HG03045 (cell line): Measurements from ENCODE around the gene PRPH.

Experiments used
- ATAC-seq: cut with Tn5 transposase; IDR thresholded peaks from one replicate; pipeline ENCODE4 v1.9.1; 2021; ENCODE audit warnings: mild to moderate bottlenecking, moderate library complexity; ENCODE audit not compliant: unreplicated experiment

Gene PRPH

DNA sequence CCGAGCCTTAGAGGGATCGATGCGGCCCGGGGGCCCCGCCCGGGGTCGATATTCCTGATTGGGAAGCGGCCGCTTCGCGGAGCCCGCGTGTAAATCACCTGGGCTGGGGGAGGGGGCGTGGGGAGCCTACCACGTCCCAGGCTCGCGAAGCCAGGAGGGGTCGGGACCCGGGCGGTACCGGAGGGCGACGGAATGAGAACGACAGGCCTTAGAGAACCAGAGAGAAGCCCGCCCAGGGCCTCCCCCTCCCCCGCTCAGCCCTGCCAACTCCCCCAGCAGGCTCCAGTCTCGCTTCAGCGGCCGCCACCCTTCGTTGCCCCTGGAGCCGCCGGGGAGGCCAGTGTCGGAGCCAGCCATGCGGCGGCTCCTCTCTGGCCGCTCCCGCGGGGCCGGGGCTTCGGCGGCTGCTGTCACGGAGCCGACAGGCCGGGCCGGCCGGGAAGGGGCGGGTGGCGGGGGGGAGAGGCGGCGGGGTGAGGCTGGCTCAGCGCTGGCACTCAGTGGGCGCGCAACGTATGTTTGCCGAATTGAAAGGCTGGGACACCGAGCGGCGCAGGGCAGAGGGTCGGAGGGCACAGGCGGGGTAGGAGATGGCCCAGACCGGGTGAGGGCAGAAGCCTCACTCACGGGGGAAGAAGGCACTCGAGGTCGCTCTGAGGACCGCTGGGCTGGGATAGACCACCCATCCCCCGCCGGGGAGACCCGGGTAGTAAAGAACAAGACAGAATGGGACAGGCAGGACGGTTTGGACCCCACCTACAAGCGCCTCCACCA is 50.3 kb downstream of the PRPH start:
- no peak for ATAC-seq

DNA sequence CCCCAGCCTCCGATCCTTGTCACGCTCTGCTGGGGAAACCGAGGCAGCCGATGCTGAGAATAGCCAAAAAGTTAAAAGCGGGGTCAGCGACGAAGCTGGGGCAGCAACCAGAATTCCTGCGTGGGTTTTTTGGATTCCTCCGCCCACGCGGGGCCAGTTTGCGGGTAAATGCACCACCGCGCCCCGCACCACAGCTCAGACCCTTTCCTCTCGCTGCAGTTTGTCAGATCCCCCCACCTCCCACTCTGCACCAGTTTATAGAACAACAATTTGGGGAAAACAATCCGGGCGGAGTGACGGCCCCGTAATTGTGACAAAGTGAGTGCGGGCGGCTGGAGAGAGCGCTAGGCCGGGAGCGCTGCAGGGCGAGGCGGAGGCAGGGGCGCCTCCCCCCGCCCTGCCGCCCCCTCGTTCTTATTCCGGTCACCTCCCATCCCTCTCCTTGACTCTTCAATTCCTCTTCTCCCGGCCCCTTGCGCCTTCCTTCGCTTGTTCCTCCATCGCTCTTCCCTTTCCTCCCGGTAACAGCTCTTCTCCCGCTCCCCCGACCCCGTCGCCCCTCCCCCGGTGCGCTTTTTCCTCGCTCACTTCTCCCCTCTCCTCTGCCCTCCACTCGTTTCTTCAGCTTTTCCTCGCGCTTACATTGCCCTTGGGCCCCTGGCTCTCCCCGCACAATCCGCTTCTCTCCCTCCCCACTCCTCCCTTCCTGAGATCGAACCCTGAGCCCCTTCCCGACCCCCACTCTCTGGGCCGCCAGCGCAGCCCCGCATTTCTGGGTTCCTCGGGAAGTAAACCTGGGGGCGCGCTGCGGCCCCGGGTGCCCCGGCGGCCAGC is 51.1 kb downstream of the PRPH start:
- no peak for ATAC-seq

DNA sequence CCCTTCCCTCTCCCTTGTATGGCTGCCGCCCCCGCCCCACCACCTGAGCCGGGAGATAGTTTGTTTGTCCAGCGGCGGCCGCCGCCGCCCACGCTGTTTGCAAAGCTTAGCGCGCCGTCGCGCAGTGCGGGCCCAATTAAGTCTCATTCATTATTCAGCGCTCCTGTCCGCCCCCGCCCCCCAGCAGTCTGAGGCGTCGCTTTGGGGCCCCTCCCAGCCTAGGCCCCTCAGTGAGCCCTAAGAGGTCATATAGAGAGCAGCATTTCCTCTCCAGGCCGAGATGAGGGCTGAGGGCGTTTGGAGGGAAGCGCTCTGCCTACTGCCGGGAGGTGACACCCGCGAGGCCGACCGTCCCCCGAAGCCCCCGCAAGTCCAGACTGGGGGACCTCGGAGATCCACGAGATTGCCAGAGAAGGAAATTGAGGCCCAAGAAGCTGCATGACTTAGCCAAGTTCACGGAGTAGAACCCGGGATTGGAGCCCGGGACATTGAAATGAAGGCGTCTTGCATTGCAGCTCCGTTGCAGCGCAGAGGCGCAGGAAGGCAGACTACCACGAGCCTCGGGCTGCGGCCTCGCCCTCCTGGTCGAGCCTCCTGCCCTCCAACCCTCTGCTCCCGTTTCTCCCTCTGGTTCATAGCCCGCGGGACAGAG is 51.8 kb downstream of the PRPH start, which contains the start of gene DNAJC22:
Gene DNAJC22, plus strand, starts transcription at position 230 of the 652 bp plus-strand sequence. CDS start 1,985 bp downstream, outside the sequence.
- ATAC-seq, result no peak

DNA sequence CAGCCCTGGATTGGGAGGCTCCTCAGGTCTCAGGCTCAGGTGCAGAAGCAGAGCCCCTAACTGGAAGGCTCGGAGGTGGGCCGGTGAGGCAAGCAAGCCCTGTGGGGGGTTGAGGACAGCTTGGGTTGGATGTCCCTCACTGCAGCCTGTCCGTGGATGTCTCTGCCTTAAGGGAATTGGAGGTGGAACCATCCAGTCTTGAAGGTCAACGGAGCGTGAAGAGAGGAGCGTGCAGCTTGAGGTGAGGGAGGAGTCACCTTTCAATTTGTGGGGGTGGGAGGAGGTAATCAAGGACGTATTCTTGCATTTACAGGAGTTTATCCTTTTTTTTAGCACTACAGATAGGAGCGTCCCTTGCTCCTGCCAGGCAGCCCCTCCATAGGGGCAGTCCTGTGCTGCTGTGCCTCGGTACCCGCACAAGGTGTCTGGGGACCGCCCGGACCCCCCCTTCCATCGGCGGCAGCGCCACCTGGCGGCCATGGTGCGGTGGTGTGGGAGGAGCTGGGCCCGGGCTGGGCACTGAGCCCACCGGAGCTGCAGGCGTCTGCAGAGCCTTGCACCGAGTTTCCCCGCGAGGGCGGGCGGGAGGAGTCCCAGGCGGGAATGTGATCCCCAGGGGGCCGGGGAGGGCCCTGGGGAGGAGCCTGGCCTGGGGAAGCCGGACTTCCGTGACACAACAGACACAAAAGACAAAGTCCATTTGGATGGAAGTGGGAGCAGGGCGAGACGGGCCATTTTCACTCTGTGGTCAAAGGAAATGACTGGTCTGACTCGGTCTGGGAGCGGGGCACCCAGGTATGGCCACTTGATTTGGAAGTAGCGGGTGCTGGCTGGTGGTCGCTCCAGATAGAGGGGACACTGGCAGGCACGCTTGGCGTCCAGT is 52.6 kb downstream of the PRPH start:
- ATAC-seq, result peak; percentile 58
